ENCODE measurements around the gene KCND1. TPM values are rescaled to one million over a fixed set of nuclear protein-coding genes. Genes with fewer than 3 reads are reported as not detected.

Gene KCND1
- total RNA-seq, 1 donor from 2014 or later: 1.1 TPM

- no peak for DNase-seq (ENCODE audit: low read depth)
- H3K4me3 ChIP-seq (ENCODE audit: low read depth, low read length): no peak overlapping the region
- no peak for TF ChIP-seq CTCF (conservative IDR thresholded peaks at IDR 0.05; ENCODE audit: low read depth, low read length)
These were observed 3.4 kb upstream of the KCND1 start for GRCh38 chrX:48975041-48975440.

- no peak overlapping the region for H3K4me3 ChIP-seq (ENCODE audit: low read depth, low read length)
- TF ChIP-seq CTCF (conservative IDR thresholded peaks at IDR 0.05; ENCODE audit: low read depth, low read length): no peak
- DNase-seq (ENCODE audit: low read depth): no peak
These were observed 2.9 kb upstream of the KCND1 start for GRCh38 chrX:48974574-48974973.

- H3K4me3 ChIP-seq (ENCODE audit: low read depth, low read length): no peak overlapping the region
- no peak for DNase-seq (ENCODE audit: low read depth)
- TF ChIP-seq CTCF (conservative IDR thresholded peaks at IDR 0.05; ENCODE audit: low read depth, low read length): no peak
These were observed 2.4 kb upstream of the KCND1 start for GRCh38 chrX:48974033-48974432.

GRCh38 chrX:48972220-48973164 lies 848 bp upstream of the KCND1 start:
- peak; percentile 62 for TF ChIP-seq CTCF (conservative IDR thresholded peaks at IDR 0.05; ENCODE audit: low read depth, low read length)
- H3K4me3 ChIP-seq (ENCODE audit: low read depth, low read length): peak overlapping the region; percentile 55
- no peak for DNase-seq (ENCODE audit: low read depth)

DNA sequence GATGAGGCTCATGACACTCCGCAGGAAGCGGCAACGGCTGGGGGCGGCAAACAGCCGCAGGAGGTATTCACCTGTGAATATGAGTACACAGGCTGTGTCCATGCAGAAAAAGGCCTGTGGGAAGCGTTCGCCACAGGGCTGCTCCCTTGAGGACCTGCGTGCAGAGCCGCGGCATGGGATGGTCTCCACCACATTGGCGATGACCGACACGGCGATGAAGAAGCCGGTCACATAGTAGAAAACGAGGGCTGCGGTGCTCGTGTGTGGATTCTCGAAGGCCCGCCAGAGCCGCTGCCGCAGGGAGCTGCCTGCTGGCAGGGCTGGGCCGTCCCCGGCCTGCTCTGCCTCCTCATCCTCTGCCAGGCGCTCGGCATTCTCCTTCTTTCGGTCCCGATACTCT lies 2.2 kb downstream of the KCND1 start:
- no peak for TF ChIP-seq CTCF (conservative IDR thresholded peaks at IDR 0.05; ENCODE audit: low read depth, low read length)
- H3K4me3 ChIP-seq (ENCODE audit: low read depth, low read length): no peak overlapping the region
- no peak for DNase-seq (ENCODE audit: low read depth)

- DNase-seq (ENCODE audit: low read depth): no peak
- no peak overlapping the region for H3K4me3 ChIP-seq (ENCODE audit: low read depth, low read length)
- TF ChIP-seq CTCF (conservative IDR thresholded peaks at IDR 0.05; ENCODE audit: low read depth, low read length): no peak
These were observed 3.3 kb downstream of the KCND1 start for GRCh38 chrX:48968377-48968776.

All from epithelial cell of proximal tubule (primary cell).